ENCODE measurements around the gene ZSCAN25.
"Not testable (repeated sequence)": the region's sequence is repeated elsewhere in the genome, so short reads cannot be mapped to it uniquely, and the experiment has no call there.

ZSCAN25 gene

DNA sequence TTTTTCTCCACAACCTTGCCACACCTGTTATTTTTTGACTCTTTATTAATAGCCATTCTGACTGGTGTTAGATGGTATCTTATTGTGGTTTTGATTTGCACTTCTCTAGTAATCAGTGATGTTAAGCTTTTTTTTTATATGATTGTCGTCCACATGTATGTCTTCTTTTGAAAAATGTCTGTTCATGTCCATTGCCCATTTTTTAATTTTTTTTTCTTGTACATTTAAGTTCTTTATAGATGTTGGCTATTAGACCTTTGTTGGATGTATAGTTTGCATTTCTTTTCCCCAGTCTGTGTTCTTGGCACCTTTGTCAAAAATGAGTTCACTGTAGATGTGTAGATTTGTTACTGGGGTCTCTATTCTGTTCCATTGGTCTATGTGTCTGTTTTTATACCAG lies 28.8 kb downstream of the ZSCAN25 start:
- no peak for DNase-seq (ENCODE audit: low read depth in 2 of 2)

GRCh38 chr7:99648843-99649242 lies 32.1 kb downstream of the ZSCAN25 start:
- no peak for DNase-seq (ENCODE audit: low read depth in 2 of 2)

DNA sequence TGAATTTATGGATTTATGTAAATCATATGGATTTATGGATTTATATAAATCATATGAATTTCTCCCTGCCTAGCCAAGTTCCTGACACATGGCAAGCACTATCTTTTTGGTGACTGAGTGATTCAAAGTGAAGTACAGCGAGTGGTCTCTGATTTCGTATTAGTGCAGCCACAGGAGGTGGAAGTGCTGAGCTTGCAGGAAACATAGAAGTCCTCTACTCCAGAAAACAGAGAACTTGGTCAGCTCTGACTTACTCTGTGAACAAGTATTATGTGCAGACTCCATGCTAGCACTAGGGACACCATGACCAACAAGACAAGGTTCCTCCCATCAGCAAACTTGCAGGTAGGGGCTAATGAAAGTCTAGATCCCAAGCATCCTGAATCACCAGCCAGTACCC lies 34.5 kb downstream of the ZSCAN25 start:
- DNase-seq (ENCODE audit: low read depth in 2 of 2) = no peak

- DNase-seq (ENCODE audit: low read depth in 2 of 2) = no peak
Observed at GRCh38 chr7:99652671-99653070, 35.9 kb downstream of the ZSCAN25 start.

DNA sequence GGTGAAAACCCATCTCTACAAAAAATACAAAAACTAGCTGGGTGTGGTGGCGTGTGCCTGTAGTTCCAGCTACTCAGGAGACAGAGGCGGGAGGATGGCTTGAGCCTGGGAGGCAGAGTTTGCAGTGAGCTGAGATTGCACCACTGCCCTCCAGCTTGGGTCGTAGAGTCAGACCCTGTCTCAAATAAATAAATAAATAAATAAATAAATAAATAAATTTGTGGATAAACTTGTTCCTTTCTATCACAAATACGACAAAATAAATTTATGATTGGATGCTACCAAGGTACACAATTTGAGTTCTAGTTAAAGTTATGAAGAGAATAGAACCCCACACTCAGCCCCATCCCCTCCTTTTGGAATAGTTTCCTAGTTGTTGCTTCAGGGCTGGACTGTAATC lies 36.5 kb downstream of the ZSCAN25 start:
- not testable (repeated sequence) for DNase-seq (ENCODE audit: low read depth in 2 of 2)

GRCh38 chr7:99653754-99654153 lies 37.0 kb downstream of the ZSCAN25 start:
- DNase-seq (ENCODE audit: low read depth in 2 of 2) = no peak

GRCh38 chr7:99654626-99655025 lies 37.9 kb downstream of the ZSCAN25 start:
- not testable (repeated sequence) for DNase-seq (ENCODE audit: low read depth in 2 of 2)

DNA sequence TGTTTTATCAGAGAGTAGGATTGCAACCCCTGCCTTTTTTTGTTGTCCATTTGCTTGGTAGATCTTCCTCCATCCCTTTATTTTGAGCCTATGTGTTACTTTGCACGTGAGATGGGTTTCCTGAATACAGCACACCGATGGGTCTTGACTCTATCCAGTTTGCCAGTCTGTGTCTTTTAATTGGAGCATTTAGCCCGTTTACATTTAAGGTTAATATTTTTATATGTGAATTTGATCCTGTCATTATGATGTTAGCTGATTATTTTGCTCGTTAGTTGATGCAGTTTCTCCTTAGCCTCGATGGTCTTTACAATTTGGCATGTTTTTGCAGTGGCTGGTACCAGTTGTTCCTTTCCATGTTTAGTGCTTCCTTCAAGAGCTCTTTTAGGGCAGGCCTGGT lies 41.1 kb downstream of the ZSCAN25 start:
- not testable (repeated sequence) for DNase-seq (ENCODE audit: low read depth in 2 of 2)

DNA sequence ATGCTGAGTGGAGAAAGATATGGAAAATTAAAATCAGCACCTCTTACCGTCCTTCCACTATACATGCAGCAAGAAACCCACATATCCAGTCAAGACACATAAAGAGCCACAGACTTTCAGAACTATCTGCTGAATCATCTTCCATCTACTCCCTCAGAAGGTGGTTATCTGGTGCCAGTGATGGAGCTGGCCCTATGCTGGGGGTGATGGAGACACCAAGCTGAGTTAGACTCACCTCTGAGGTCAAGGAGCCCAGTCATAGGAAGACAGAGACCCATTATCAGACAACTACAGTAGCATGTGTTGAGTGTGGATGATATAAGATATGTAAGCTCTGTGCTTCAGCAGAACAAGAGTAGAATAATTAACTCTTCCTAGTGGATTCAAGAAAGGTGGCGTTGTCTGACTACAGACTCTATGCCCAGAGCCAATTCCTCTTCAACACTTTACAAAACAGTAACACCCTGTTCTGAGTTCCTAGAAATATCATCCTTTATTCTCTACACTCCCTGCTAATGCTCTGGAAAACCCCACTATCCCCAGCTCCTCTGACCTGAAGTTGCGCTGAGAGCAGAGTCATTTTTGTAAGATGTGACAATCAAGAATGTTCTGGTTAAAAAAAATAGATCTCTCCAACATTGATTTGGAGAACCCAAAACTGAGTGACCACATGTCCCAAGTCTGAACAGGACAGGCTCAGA lies 48.7 kb downstream of the ZSCAN25 start:
- no peak for DNase-seq (ENCODE audit: low read depth in 2 of 2)

GRCh38 chr7:99666013-99666395 lies 49.3 kb downstream of the ZSCAN25 start:
- DNase-seq (ENCODE audit: low read depth in 2 of 2) = no peak

DNA sequence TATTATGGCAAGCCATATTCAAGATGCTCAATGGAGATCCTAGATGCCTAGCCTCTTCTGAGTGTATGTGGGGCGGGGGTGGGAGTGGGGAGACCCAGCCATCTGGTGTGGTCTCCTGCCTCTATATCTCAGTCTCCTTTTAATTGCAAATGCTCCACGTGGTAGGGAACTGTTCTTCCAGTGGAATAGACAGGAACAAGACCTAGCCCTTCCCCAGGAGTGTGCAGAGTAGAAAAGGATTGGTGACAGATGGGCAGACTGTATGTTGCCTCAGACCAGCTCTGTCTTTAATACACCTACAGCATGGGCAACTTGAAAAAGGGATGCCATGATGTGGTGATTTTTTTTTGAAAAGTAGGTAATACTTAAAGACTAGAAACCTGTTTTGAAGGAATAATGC lies 50.4 kb downstream of the ZSCAN25 start:
- DNase-seq (ENCODE audit: low read depth in 2 of 2) = no peak

GRCh38 chr7:99668541-99668940 lies 51.8 kb downstream of the ZSCAN25 start:
- DNase-seq (ENCODE audit: low read depth in 2 of 2) = no peak

DNA sequence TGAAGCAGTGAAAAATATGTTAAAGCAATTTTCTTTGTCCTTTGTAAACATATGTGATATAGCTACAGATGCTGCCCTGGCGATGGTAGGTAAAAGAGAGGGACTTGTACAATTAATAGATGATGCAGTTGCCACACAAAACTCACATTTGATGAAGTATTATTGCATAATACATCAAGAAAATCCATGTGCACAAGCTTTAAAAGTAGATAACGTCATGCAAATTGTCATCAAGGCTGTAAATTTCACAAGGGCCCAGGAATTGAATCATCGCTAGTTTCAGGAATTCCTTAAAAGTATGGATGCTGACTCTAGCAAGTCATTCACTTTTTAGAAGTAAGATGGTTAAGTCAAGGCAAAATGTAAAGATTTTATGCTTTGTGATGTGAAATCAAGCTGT lies 53.0 kb downstream of the ZSCAN25 start:
- no peak for DNase-seq (ENCODE audit: low read depth in 2 of 2)

DNA sequence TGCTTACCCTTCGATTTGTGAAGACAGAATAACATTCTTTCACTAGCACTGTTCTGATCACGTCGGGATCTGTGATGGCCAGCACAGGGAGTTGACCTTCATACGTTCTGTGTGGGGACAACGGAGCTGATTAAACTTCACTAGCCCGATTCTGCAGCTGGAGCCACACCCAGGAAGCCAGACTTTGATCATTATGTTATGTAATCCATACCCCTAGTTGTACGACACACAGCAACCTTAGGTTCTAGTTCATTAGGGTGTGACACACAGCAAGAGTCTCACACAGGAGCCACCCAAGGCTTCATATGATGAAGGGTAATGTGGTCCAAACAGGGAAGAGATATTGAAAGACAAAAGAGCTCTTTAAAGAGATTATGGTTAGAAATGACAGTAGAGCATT lies 55.8 kb downstream of the ZSCAN25 start:
- no peak for DNase-seq (ENCODE audit: low read depth in 2 of 2)

- no peak for DNase-seq (ENCODE audit: low read depth in 2 of 2)
Observed at GRCh38 chr7:99674995-99675742, 58.4 kb downstream of the ZSCAN25 start.

- DNase-seq (ENCODE audit: low read depth in 2 of 2) = no peak
Observed at GRCh38 chr7:99677013-99677647, 60.4 kb downstream of the ZSCAN25 start.

GRCh38 chr7:99677648-99678045 lies 60.9 kb downstream of the ZSCAN25 start:
- DNase-seq (ENCODE audit: low read depth in 2 of 2) = no peak

- DNase-seq (ENCODE audit: low read depth in 2 of 2) = no peak
Observed at GRCh38 chr7:99679032-99679399, 62.3 kb downstream of the ZSCAN25 start.

- no peak for DNase-seq (ENCODE audit: low read depth in 2 of 2)
Observed at GRCh38 chr7:99679400-99680191, 62.9 kb downstream of the ZSCAN25 start, which contains the start of gene CYP3A5. Gene CYP3A5 (minus strand): TSS chr7:99679996. CDS start chr7:99679896, 100 bp downstream.
